HepG2 (cell line): ENCODE data around the gene PCIF1. TPM values are rescaled to one million over a fixed set of nuclear protein-coding genes. Genes with fewer than 3 reads are reported as not detected.

Experiments
- CEBPZ ChIP-seq: IDR thresholded peaks from 2 replicates; pipeline ENCODE4 v1.6.1; 2012; ENCODE audit warnings: low read length, improper control_type of control experiment
- DBP ChIP-seq: sonication (generic); formaldehyde crosslinking; IDR thresholded peaks from 2 replicates; pipeline ENCODE4 v1.4.0; 2020; ENCODE audit warnings: missing genetic modification reagents; ENCODE audit errors: not compliant biosample characterization
- HIC2 ChIP-seq: sonication (generic); formaldehyde crosslinking; IDR thresholded peaks from 2 replicates; pipeline ENCODE4 v1.9.0; 2022; ENCODE audit warnings: low read depth, missing genetic modification reagents
- PAWR ChIP-seq: sonication (generic); formaldehyde crosslinking; IDR thresholded peaks from 2 replicates; pipeline ENCODE4 v1.4.0; 2020; ENCODE audit warnings: missing genetic modification reagents, mild to moderate bottlenecking, borderline replicate concordance
- PRDM10 ChIP-seq: sonication (generic); formaldehyde crosslinking; IDR thresholded peaks from 2 replicates; pipeline ENCODE4 v1.4.0; 2020; ENCODE audit warnings: low read depth, missing genetic modification reagents
- RAD51 ChIP-seq: fragments of 450-650 bp; IDR thresholded peaks from 2 replicates; pipeline ENCODE4 v1.6.1; 2016; ENCODE audit warnings: borderline replicate concordance
- XRCC5 ChIP-seq: fragments of 200-400 bp; formaldehyde crosslinking; optimal IDR thresholded peaks from 2 replicates; pipeline ENCODE3; 2017; ENCODE audit warnings: mild to moderate bottlenecking, low read length
- ZFAT ChIP-seq: sonication (generic); formaldehyde crosslinking; conservative IDR thresholded peaks from 2 replicates; pipeline ENCODE4 v1.8.1; 2023; ENCODE audit warnings: missing genetic modification reagents, inconsistent platforms
- ZNF234 ChIP-seq: sonication (generic); formaldehyde crosslinking; conservative IDR thresholded peaks from 2 replicates; pipeline ENCODE4 v1.5.1; 2020; ENCODE audit warnings: mild to moderate bottlenecking, missing genetic modification reagents
- ZNF251 ChIP-seq: sonication (generic); formaldehyde crosslinking; IDR thresholded peaks from 2 replicates; pipeline ENCODE4 v1.9.0; 2021; ENCODE audit warnings: mild to moderate bottlenecking, missing genetic modification reagents
- ZNF318 ChIP-seq: sonication (generic); formaldehyde crosslinking; IDR thresholded peaks from 2 replicates; pipeline ENCODE4 v1.4.0; 2020; ENCODE audit warnings: mild to moderate bottlenecking, missing genetic modification reagents
- polyA plus RNA-seq, 8 experiments: library from polyadenylated mRNA; depleted of rRNA in 3 of 8; stranded (reverse) in 7 of 8; unstranded in 1 of 8; fragments of >200 nt; fragmentation: Illumina TruSeq in 4 of 8; extraction: Trizol in 4 of 8; gene quantifications; 2 replicates each; pipeline versions ENCODE4 v1.2.1 to v1.2.3, GENCODE V29; 2011 to 2016; ENCODE audit warnings: low read depth in 4 of 8, missing spikeins in 1 of 8, mixed read lengths in 1 of 8; ENCODE audit not compliant: insufficient read depth in 1 of 8
- total RNA-seq, 5 experiments: library from RNA; depleted of rRNA; stranded (reverse); fragments of >200 nt; fragmentation: Illumina TruSeq; extraction: Trizol; gene quantifications; 2 replicates each; pipeline ENCODE4 v1.2.3, GENCODE V29; 2016; ENCODE audit warnings: low read depth in 1 of 5

The PCIF1 gene
- total and polyA plus RNA-seq, 2 of the 13 experiments (the other 11 are each of a cell fraction or from before 2014, with no cell fraction given): 20.9 to 24.4 TPM

DNA sequence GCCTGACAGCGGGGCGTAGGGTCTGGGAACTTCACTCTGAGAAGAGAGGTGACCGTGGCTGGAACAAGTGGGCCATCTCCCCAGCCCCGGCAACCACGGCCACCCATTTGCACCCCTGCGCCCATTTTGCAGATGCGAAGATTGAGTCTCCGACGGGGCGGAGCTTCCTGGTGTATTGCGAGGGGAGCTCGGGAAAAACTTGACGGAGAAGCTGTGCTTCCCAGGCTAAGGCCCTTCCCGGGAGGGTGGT, 36.9 kb downstream of the PCIF1 start (continued):
- TF ChIP-seq ZNF318 (CRISPR knock-in tag): no peak
- no peak for TF ChIP-seq XRCC5
- TF ChIP-seq ZNF234 (CRISPR knock-in tag): no peak
- no peak for TF ChIP-seq PAWR (CRISPR knock-in tag)
- TF ChIP-seq DBP (CRISPR knock-in tag): no peak
- TF ChIP-seq HIC2 (CRISPR knock-in tag): no peak
- TF ChIP-seq RAD51: no peak
- TF ChIP-seq ZNF251 (CRISPR knock-in tag): no peak
- TF ChIP-seq PRDM10 (CRISPR knock-in tag): no peak
- no peak for TF ChIP-seq ZFAT (CRISPR knock-in tag)
- TF ChIP-seq CEBPZ: no peak
